Trophoblast cell (in vitro differentiated cells and primary cell): ENCODE measurements around the gene IFNA16.

ENCODE experiments used
- DNase-seq, 2 donors: peaks; one replicate each; pipeline ENCODE4 v3.0.0-alpha.2; 2016
- H2AFZ ChIP-seq: 2 replicates; pipeline ENCODE4 v1.6.1; 2013; ENCODE audit warnings: low read length, moderate library complexity, mild to moderate bottlenecking; ENCODE audit not compliant: insufficient read depth, poor library complexity
- H2AK5ac ChIP-seq: 2 replicates; pipeline ENCODE4 v1.6.1; 2013; ENCODE audit warnings: mild to moderate bottlenecking, low read length
- H2BK120ac ChIP-seq: 2 replicates; pipeline ENCODE4 v1.6.1; 2013; ENCODE audit warnings: low read length, mild to moderate bottlenecking, moderate library complexity; ENCODE audit not compliant: insufficient read depth, poor library complexity
- H2BK12ac ChIP-seq: 2 replicates; pipeline ENCODE4 v1.6.1; 2013; ENCODE audit warnings: mild to moderate bottlenecking, low read length, moderate library complexity
- H2BK5ac ChIP-seq: 2 replicates; pipeline ENCODE4 v1.6.1; 2013; ENCODE audit warnings: low read length, low read depth, moderate library complexity, mild to moderate bottlenecking; ENCODE audit not compliant: poor library complexity
- H3K14ac ChIP-seq: 2 replicates; pipeline ENCODE4 v1.6.1; 2013; ENCODE audit warnings: mild to moderate bottlenecking, low read length
- H3K18ac ChIP-seq: 2 replicates; pipeline ENCODE4 v1.6.1; 2013; ENCODE audit warnings: mild to moderate bottlenecking, low read length
- H3K23ac ChIP-seq: 2 replicates; pipeline ENCODE4 v1.6.1; 2013; ENCODE audit warnings: low read length
- H3K27ac ChIP-seq: 2 replicates; pipeline ENCODE4 v1.5.1; 2013; ENCODE audit warnings: low read depth, mild to moderate bottlenecking, inconsistent platforms, low read length, moderate library complexity
- H3K27me3 ChIP-seq: 2 replicates; pipeline ENCODE4 v1.6.1; 2013; ENCODE audit warnings: inconsistent platforms, mild to moderate bottlenecking, low read length, moderate library complexity; ENCODE audit not compliant: insufficient read depth
- H3K36me3 ChIP-seq, 2 experiments: 1 replicate in 1 of 2; 2 replicates in 1 of 2; pipeline ENCODE4 v1.6.1; 2013; ENCODE audit warnings: low read length in 2 of 2, mild to moderate bottlenecking in 2 of 2, moderate library complexity in 1 of 2; ENCODE audit not compliant: insufficient read depth in 2 of 2, control insufficient read depth in 1 of 2
- H3K4ac ChIP-seq: 2 replicates; pipeline ENCODE4 v1.6.1; 2013; ENCODE audit warnings: low read depth, mild to moderate bottlenecking, low read length, moderate library complexity
- H3K4me1 ChIP-seq, 2 experiments: 1 replicate in 1 of 2; 2 replicates in 1 of 2; pipeline ENCODE4 v1.6.1; 2013; ENCODE audit warnings: low read length in 2 of 2, mild to moderate bottlenecking in 2 of 2, moderate library complexity in 1 of 2; ENCODE audit not compliant: insufficient read depth in 2 of 2, control insufficient read depth in 1 of 2
- H3K4me2 ChIP-seq: 2 replicates; pipeline ENCODE4 v1.6.1; 2013; ENCODE audit warnings: inconsistent platforms, mild to moderate bottlenecking, low read length, moderate library complexity
- H3K4me3 ChIP-seq: 2 replicates; pipeline ENCODE4 v1.5.1; 2013; ENCODE audit warnings: mild to moderate bottlenecking, low read depth, low read length, inconsistent platforms
- H3K79me1 ChIP-seq: one replicate; pipeline ENCODE4 v1.6.1; 2013; ENCODE audit warnings: low read length
- H3K79me2 ChIP-seq: 2 replicates; pipeline ENCODE4 v1.6.1; 2013; ENCODE audit warnings: low read length, mild to moderate bottlenecking; ENCODE audit not compliant: control insufficient read depth, insufficient read depth, poor library complexity
- H3K9ac ChIP-seq: 2 replicates; pipeline ENCODE4 v1.6.1; 2013; ENCODE audit warnings: mild to moderate bottlenecking, low read length
- H3K9me3 ChIP-seq: 2 replicates; pipeline ENCODE4 v1.6.1; 2013; ENCODE audit warnings: low read depth, mild to moderate bottlenecking, control low read depth, inconsistent platforms, low read length; ENCODE audit not compliant: insufficient read depth
- H4K12ac ChIP-seq: 2 replicates; pipeline ENCODE4 v1.6.1; 2013; ENCODE audit warnings: low read depth, mild to moderate bottlenecking, low read length, moderate library complexity
- H4K8ac ChIP-seq: 2 replicates; pipeline ENCODE4 v1.6.1; 2013; ENCODE audit warnings: low read depth, mild to moderate bottlenecking, low read length, moderate library complexity
- H4K91ac ChIP-seq: one replicate; pipeline ENCODE4 v1.6.1; 2013; ENCODE audit warnings: low read depth, mild to moderate bottlenecking, low read length, moderate library complexity
- WGBS: extraction: QIAGEN DNeasy Blood & Tissue Kit; methylation state at CpG from one replicate; pipeline ENCODE4 v1.1.7; 2013; ENCODE audit warnings: missing lambda C conversion rate; ENCODE audit not compliant: insufficient read length, insufficient coverage; ENCODE audit errors: extremely low coverage; 5-methylcytosine and 5-hydroxymethylcytosine counted together

Gene IFNA16

DNA sequence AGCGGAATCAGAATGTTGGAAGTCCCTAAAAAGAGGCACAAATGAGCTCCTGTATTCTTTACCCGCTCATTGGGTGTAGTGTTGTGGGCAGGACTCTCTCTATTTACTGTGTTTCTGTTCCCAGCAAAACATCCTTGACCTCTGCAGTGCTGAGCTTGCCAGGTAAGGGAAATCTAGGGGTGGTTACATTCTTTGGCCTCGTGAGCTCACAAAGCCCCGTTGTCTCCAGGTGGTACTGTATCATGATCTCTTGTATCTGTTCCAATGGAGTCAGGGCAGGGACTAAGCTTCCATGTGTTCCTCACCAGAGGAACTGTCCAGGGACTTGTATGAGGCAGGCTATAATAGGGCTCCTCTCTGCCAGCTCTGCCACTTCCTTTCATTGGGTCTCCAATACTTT is 34.5 kb upstream of the IFNA16 start:
- Histone ChIP-seq H4K91ac (no peak overlapping the region), H3K4me2 (no peak overlapping the region), H2AK5ac (no peak overlapping the region), H3K9me3 (no peaks in the 10 kb centered on the region), H3K4ac (no peak overlapping the region), H3K36me3 (no peaks in the 10 kb centered on the region), H3K18ac (no peak overlapping the region), H2BK12ac (no peak overlapping the region), H3K23ac (no peak overlapping the region), H2BK5ac (no peak overlapping the region), H3K14ac (no peak overlapping the region), H2AFZ (no peak overlapping the region), H3K27ac (no peak overlapping the region), H3K79me2 (no peaks in the 10 kb centered on the region), H3K9ac (no peak overlapping the region), H4K8ac (no peak overlapping the region), H3K4me3 (no peak overlapping the region), H4K12ac (no peak overlapping the region), H3K27me3 (no peaks in the 10 kb centered on the region), H2BK120ac (no peak overlapping the region), H3K79me1 (no peaks in the 10 kb centered on the region), H3K4me1 (peaks cover 0 to 7% of the 10 kb centered on the region in 2 experiments)
- DNase-seq: no peak
- whole genome bisulfite sequencing: no CpG with 5 or more reads among the region's 4 CpGs

DNA sequence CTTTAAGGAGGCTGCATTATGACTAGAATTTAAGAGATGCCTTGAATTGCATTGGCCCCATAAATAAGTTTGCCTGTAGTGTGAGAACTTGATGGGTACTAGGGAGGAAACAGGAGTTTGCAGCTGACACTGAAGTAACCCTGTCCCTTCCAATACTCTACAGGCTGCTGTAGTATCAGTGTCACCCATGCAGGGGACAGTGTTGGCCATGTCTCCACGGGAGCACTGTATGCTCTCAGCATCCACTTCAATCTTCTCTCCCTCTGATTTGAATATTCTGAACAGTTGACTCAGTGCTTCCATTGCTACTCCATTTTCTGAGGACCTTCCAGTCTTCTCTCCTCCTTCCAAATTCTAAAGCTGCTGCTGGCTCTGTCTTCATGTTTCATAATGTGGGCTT is 34.1 kb upstream of the IFNA16 start:
- WGBS: no CpG with 5 or more reads among the region's 1 CpG
- no peak overlapping the region for H2BK120ac ChIP-seq
- H3K79me2 ChIP-seq: no peaks in the 10 kb centered on the region
- no peaks in the 10 kb centered on the region for H3K27me3 ChIP-seq
- H3K79me1 ChIP-seq: no peaks in the 10 kb centered on the region
- no peak for DNase-seq
- no peak overlapping the region for H3K4me2 ChIP-seq
- peaks cover 0 to 7% of the 10 kb centered on the region in 2 experiments for H3K4me1 ChIP-seq
- no peak overlapping the region for H2BK12ac ChIP-seq
- H3K18ac ChIP-seq: no peak overlapping the region
- H3K4me3 ChIP-seq: no peak overlapping the region
- no peak overlapping the region for H3K4ac ChIP-seq
- H2AFZ ChIP-seq: no peak overlapping the region
- H3K36me3 ChIP-seq: no peaks in the 10 kb centered on the region
- no peak overlapping the region for H4K8ac ChIP-seq
- no peak overlapping the region for H3K14ac ChIP-seq
- no peak overlapping the region for H3K9ac ChIP-seq
- H2AK5ac ChIP-seq: no peak overlapping the region
- no peak overlapping the region for H2BK5ac ChIP-seq
- H4K91ac ChIP-seq: no peak overlapping the region
- H3K23ac ChIP-seq: no peak overlapping the region
- no peaks in the 10 kb centered on the region for H3K9me3 ChIP-seq
- no peak overlapping the region for H4K12ac ChIP-seq
- H3K27ac ChIP-seq: no peak overlapping the region

DNA sequence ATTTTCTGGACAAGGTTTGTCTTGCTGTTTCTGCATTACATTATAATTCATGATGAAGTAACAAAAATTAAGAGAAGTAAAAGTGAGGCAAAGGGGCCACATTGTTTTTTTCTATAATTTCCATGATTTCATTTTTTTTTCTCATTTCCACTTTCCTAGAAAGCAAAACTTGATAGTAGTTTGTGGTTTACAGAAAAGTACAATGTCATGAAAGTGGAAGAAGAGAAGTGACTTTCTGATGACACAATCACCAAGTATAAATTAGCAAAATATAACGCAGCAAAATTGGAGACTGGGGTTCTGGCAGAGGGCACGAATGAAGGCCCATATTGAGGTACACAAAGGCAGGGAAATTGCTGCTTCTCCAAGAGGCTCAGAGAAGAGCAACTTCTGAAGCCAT is 27.7 kb upstream of the IFNA16 start:
- Histone ChIP-seq H2AFZ (no peak overlapping the region), H3K36me3 (no peaks in the 10 kb centered on the region), H4K12ac (no peak overlapping the region), H2BK120ac (no peak overlapping the region), H2BK12ac (no peak overlapping the region), H3K4ac (no peak overlapping the region), H3K23ac (no peak overlapping the region), H3K4me2 (no peak overlapping the region), H3K9ac (no peak overlapping the region), H3K14ac (no peak overlapping the region), H3K4me1 (no peaks in the 10 kb centered on the region), H2BK5ac (no peak overlapping the region), H3K27ac (no peak overlapping the region), H3K9me3 (no peaks in the 10 kb centered on the region), H3K18ac (no peak overlapping the region), H3K27me3 (no peaks in the 10 kb centered on the region), H2AK5ac (no peak overlapping the region), H4K8ac (no peak overlapping the region), H4K91ac (no peak overlapping the region), H3K79me1 (no peaks in the 10 kb centered on the region), H3K79me2 (no peaks in the 10 kb centered on the region), H3K4me3 (no peak overlapping the region)
- no peak for DNase-seq
- no CpG with 5 or more reads among the region's 2 CpGs for WGBS

DNA sequence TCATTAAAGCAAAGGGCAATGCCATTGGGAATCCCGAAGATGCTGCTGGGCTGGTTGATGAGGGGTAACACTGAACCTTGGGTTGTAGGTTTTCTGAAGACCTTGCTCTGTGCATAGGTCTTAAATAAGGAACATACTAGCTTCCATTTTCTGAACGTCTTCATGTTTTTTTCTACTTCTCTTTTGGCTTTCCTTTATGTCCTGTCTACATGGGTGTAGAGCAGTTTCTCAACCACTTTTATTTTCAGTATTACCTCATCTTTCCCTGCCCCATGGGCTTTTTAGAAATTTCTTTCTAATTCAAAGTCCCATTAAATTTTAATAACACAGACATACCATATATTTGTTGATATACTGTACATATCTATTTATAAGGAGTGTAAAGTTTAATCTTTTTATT is 22.8 kb upstream of the IFNA16 start, which contains the start of gene IFNA14:
Gene IFNA14 (minus strand): TSS at position 95 of the 400 bp plus-strand sequence. CDS start 70 bp downstream, at position 25.
- H4K12ac ChIP-seq: no peak within 1 kb of the TSS
- WGBS: no CpG with 5 or more reads among the region's 2 CpGs
- H2BK5ac ChIP-seq: no peak within 1 kb of the TSS
- H3K79me1 ChIP-seq: no peaks in the 10 kb centered on the region
- H4K91ac ChIP-seq: no peak within 1 kb of the TSS
- no peak within 1 kb of the TSS for H3K14ac ChIP-seq
- H3K4me2 ChIP-seq: no peak within 1 kb of the TSS
- H3K9ac ChIP-seq: no peak within 1 kb of the TSS
- no peaks in the 10 kb centered on the region for H3K79me2 ChIP-seq
- no peak for DNase-seq
- no peak within 1 kb of the TSS for H2BK12ac ChIP-seq
- no peak within 1 kb of the TSS for H2BK120ac ChIP-seq
- H3K27me3 ChIP-seq: no peaks in the 10 kb centered on the region
- H2AFZ ChIP-seq: no peak within 1 kb of the TSS
- H3K4me3 ChIP-seq: no peak within 1 kb of the TSS
- no peak within 1 kb of the TSS for H3K27ac ChIP-seq
- H3K4ac ChIP-seq: no peak within 1 kb of the TSS
- no peak within 1 kb of the TSS for H3K18ac ChIP-seq
- H4K8ac ChIP-seq: no peak within 1 kb of the TSS
- H3K4me1 ChIP-seq: no peaks in the 10 kb centered on the region
- no peak within 1 kb of the TSS for H3K23ac ChIP-seq
- no peak within 1 kb of the TSS for H2AK5ac ChIP-seq
- H3K36me3 ChIP-seq: no peaks in the 10 kb centered on the region
- H3K9me3 ChIP-seq: no peaks in the 10 kb centered on the region
